D721Med (cell line): ENCODE measurements around the gene ACTG1.

Source experiments
- DNase-seq: peaks from one replicate; pipeline ENCODE4 v3.0.0; 2011; ENCODE audit warnings: low spot score; ENCODE audit not compliant: insufficient read length
- FAIRE-seq: peaks from 2 replicates; lab custom pipeline; 2011; peaks lifted over from hg19 to GRCh38; lab: Jason Lieb, UNC
- CTCF ChIP-seq: IDR thresholded peaks from 2 replicates; pipeline ENCODE4 v1.5.1; 2012; ENCODE audit warnings: mild to moderate bottlenecking, control low read depth; ENCODE audit not compliant: insufficient read depth; ENCODE audit errors: missing control alignments

Gene ACTG1

GRCh38 chr17:81550830-81551457, 38.3 kb upstream of the ACTG1 start:
- no peak for TF ChIP-seq CTCF
- DNase-seq (no peak), FAIRE-seq (no peak)

GRCh38 chr17:81550285-81550684, 37.7 kb upstream of the ACTG1 start:
- TF ChIP-seq CTCF, result no peak
- FAIRE-seq (no peak), DNase-seq (no peak)

- no peak for FAIRE-seq
- no peak for TF ChIP-seq CTCF
- DNase-seq, result no peak
Measured at GRCh38 chr17:81549826-81550225, 37.2 kb upstream of the ACTG1 start.

- no peak for TF ChIP-seq CTCF
- DNase-seq (no peak), FAIRE-seq (no peak)
Measured at GRCh38 chr17:81549031-81549557, 36.5 kb upstream of the ACTG1 start.

GRCh38 chr17:81547614-81547982, 35.0 kb upstream of the ACTG1 start:
- TF ChIP-seq CTCF, result no peak
- DNase-seq (no peak), FAIRE-seq (no peak)

- FAIRE-seq, result no peak
- TF ChIP-seq CTCF, result no peak
Measured at GRCh38 chr17:81546906-81547613, 34.5 kb upstream of the ACTG1 start.

More at GRCh38 chr17:81546906-81547613, 34.5 kb upstream of the ACTG1 start:
- DNase-seq, result no peak
